SW 1271 (cell line): ENCODE results near the gene AQP11.

Experiments used
- DNase-seq, 2 experiments: peaks; one replicate each; lab custom pipeline; 2025; lab: John Stamatoyannopoulos, UW

The AQP11 gene

GRCh38 chr11:77593883-77594282, 4.1 kb downstream of the AQP11 start:
- DNase-seq = no peak

- DNase-seq = no peak
Observed at GRCh38 chr11:77596626-77597025, 6.9 kb downstream of the AQP11 start.

- DNase-seq = no peak
Observed at GRCh38 chr11:77598195-77598594, 8.4 kb downstream of the AQP11 start.

- peak; percentile 56 to 66 for DNase-seq
Observed at GRCh38 chr11:77602381-77603088, 12.8 kb downstream of the AQP11 start.

GRCh38 chr11:77604281-77604680, 14.5 kb downstream of the AQP11 start:
- no peak for DNase-seq

- no peak for DNase-seq
Observed at GRCh38 chr11:77609234-77609633, 19.5 kb downstream of the AQP11 start.

GRCh38 chr11:77611921-77612320, 22.2 kb downstream of the AQP11 start:
- no peak for DNase-seq

GRCh38 chr11:77617892-77618291, 28.1 kb downstream of the AQP11 start:
- no peak for DNase-seq

- peak in 1 of 2 experiments; percentile 52 for DNase-seq
Observed at GRCh38 chr11:77619576-77620198, 29.9 kb downstream of the AQP11 start.

GRCh38 chr11:77630157-77630710, 40.5 kb downstream of the AQP11 start:
- no peak for DNase-seq

GRCh38 chr11:77633926-77634325, 44.2 kb downstream of the AQP11 start:
- peak in 1 of 2 experiments; percentile 29 for DNase-seq

- peak in 1 of 2 experiments; percentile 48 for DNase-seq
Observed at GRCh38 chr11:77636731-77637344, 47.1 kb downstream of the AQP11 start.

- peak; percentile 78 to 95 for DNase-seq
Observed at GRCh38 chr11:77637345-77638165, 47.8 kb downstream of the AQP11 start, which contains the start of gene CLNS1A. Gene CLNS1A, minus strand, starts transcription at chr11:77637794. Its CDS starts 80 bp downstream, at chr11:77637714.

GRCh38 chr11:77642228-77642627, 52.5 kb downstream of the AQP11 start:
- DNase-seq = no peak

- DNase-seq = no peak
Observed at GRCh38 chr11:77644887-77645286, 55.1 kb downstream of the AQP11 start.

- no peak for DNase-seq
Observed at GRCh38 chr11:77647654-77648305, 58.0 kb downstream of the AQP11 start.

GRCh38 chr11:77650123-77650522, 60.4 kb downstream of the AQP11 start:
- DNase-seq = no peak

- DNase-seq = no peak
Observed at GRCh38 chr11:77654770-77655434, 65.1 kb downstream of the AQP11 start.

GRCh38 chr11:77656362-77656761, 66.6 kb downstream of the AQP11 start:
- no peak for DNase-seq

- DNase-seq = no peak
Observed at GRCh38 chr11:77658213-77659013, 68.7 kb downstream of the AQP11 start.
